ENCODE data around the gene DCTPP1. TPM values are rescaled to one million over a fixed set of nuclear protein-coding genes. Genes with fewer than 3 reads are reported as not detected.

Gene DCTPP1
- total and polyA plus RNA-seq, 2 of the 13 experiments (the other 11 are each of a cell fraction or from before 2014, with no cell fraction given), result 54.8 to 74.4 TPM

DNA sequence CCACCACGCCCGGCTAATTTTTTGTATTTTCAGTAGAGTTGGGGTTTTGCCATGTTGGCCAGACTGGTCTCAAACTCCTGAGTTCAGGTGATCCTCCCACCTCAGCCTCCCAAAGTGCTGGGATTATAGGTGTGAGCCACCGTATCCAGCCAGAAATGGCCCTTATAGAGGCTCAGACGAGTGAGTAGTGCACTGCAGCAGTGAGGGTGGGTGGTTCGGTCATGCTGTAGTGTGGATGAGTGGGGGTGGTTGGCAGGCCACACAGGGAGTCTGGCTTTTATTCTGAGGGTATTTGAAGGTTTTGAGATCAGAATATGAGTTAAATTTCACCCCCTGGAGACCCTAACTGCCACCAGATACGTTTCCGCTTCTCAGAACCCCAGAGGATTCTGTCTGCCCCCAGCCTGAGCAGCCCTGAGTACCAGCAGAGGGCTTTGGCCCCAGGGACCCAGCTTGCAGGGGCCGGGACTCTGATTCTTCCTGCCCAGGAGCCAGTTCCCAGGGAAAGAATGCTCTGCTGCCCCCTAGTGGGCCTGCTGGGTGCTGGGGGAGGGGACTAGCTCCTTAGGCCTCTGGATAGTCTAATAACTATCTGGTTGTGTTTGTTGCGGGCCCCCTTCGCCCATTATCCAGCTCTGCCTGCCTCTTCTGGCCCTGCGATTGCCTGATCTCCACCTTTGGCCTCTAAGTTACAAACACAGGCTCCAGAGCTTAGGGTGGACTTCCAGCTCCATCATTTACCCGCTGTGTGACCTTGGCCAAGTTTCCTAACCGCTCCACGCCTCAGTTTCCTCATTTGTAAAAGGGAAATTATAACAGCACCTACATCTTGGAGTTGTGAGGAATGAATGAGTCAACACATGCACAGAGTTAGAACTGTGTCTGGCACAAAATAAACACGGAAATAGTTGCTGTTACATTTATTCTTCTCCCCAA lies 20.4 kb downstream of the DCTPP1 start (continued):
- peak; percentile 67 for TF ChIP-seq ZNF770 (CRISPR knock-in tag; IDR thresholded peaks at IDR 0.05)
- 0 out of 2 replicates have a peak, but pooled peaks have one; percentile 20 for TF ChIP-seq ZNF263 (CRISPR knock-in tag; IDR thresholded peaks at IDR 0.05)
- 0 out of 2 replicates have a peak, but pooled peaks have one; percentile 67 for TF ChIP-seq CAMTA2 (CRISPR knock-in tag; IDR thresholded peaks at IDR 0.05; ENCODE audit: borderline replicate concordance)
- TF ChIP-seq RFX1 (IDR thresholded peaks at IDR 0.05), result no peak
- 0 out of 2 replicates have a peak, but pooled peaks have one; percentile 56 for TF ChIP-seq AHR (CRISPR knock-in tag; IDR thresholded peaks at IDR 0.05)
- peak; percentile 31; the same call in 1 of the 2 replicates for TF ChIP-seq CBX5 (CRISPR knock-in tag; IDR thresholded peaks at IDR 0.05; ENCODE audit: borderline replicate concordance)
- no peak for TF ChIP-seq MAFF (IDR thresholded peaks at IDR 0.05; ENCODE audit: low read depth, low read length)
- TF ChIP-seq, protein P1, sequence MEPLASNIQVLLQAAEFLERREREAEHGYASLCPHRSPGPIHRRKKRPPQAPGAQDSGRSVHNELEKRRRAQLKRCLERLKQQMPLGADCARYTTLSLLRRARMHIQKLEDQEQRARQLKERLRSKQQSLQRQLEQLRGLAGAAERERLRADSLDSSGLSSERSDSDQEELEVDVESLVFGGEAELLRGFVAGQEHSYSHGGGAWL (CRISPR knock-in tag; IDR thresholded peaks at IDR 0.05), result no peak
- TF ChIP-seq PHB2 (IDR thresholded peaks at IDR 0.05; ENCODE audit: partially characterized antibody), result no peak
- TF ChIP-seq ZNF704 (CRISPR knock-in tag; IDR thresholded peaks at IDR 0.05; ENCODE audit: borderline replicate concordance), result no peak
- TF ChIP-seq, protein P2, sequence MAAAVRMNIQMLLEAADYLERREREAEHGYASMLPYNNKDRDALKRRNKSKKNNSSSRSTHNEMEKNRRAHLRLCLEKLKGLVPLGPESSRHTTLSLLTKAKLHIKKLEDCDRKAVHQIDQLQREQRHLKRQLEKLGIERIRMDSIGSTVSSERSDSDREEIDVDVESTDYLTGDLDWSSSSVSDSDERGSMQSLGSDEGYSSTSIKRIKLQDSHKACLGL (CRISPR knock-in tag; IDR thresholded peaks at IDR 0.05), result peak; percentile 30; the same call in 1 of the 2 replicates
- TF ChIP-seq ZNF224 (CRISPR knock-in tag; IDR thresholded peaks at IDR 0.05), result no peak
- peak; percentile 68; the same call in 1 of the 2 replicates for TF ChIP-seq ZNF136 (CRISPR knock-in tag; IDR thresholded peaks at IDR 0.05; ENCODE audit: low read depth)
- no peak for TF ChIP-seq ZNF547 (CRISPR knock-in tag; IDR thresholded peaks at IDR 0.05)
- peak; percentile 98 for TF ChIP-seq RAD21 (CRISPR knock-in tag; IDR thresholded peaks at IDR 0.05)
- no peak for TF ChIP-seq ZBTB34 (CRISPR knock-in tag; IDR thresholded peaks at IDR 0.05)
- TF ChIP-seq HIVEP1 (CRISPR knock-in tag; IDR thresholded peaks at IDR 0.05), result 0 out of 2 replicates have a peak, but pooled peaks have one; percentile 12
- TF ChIP-seq SIN3A (IDR thresholded peaks at IDR 0.05; ENCODE audit: borderline replicate concordance, low read depth, low read length), result peak; percentile 84; the same call in 1 of the 2 replicates
- TF ChIP-seq ARNT2 (CRISPR knock-in tag; IDR thresholded peaks at IDR 0.05; ENCODE audit: low read depth), result no peak
- no peak for TF ChIP-seq PCBP2 (optimal IDR thresholded peaks at IDR 0.05; ENCODE audit: low read depth, low read length, poor library complexity, severe bottlenecking)
- TF ChIP-seq, protein P3, sequence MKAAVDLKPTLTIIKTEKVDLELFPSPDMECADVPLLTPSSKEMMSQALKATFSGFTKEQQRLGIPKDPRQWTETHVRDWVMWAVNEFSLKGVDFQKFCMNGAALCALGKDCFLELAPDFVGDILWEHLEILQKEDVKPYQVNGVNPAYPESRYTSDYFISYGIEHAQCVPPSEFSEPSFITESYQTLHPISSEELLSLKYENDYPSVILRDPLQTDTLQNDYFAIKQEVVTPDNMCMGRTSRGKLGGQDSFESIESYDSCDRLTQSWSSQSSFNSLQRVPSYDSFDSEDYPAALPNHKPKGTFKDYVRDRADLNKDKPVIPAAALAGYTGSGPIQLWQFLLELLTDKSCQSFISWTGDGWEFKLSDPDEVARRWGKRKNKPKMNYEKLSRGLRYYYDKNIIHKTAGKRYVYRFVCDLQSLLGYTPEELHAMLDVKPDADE (CRISPR knock-in tag; IDR thresholded peaks at IDR 0.05), result no peak
- peak; percentile 48; the same call in 1 of the 2 replicates for TF ChIP-seq ZNF556 (CRISPR knock-in tag; IDR thresholded peaks at IDR 0.05; ENCODE audit: borderline replicate concordance)

Measured in HepG2 (cell line).